ENCODE measurements around the gene LRRC75B. TPM values are rescaled to one million over a fixed set of nuclear protein-coding genes. Genes with fewer than 3 reads are reported as not detected.
"Not testable (repeated sequence)": the region's sequence is repeated elsewhere in the genome, so short reads cannot be mapped to it uniquely, and the experiment has no call there.

The LRRC75B gene
- polyA plus RNA-seq, 1 donor = 33.3 TPM

- DNase-seq = not testable (repeated sequence)
Measured at GRCh38 chr22:24602847-24603769, 10.2 kb upstream of the LRRC75B start, which contains the start of gene GGT1. Gene GGT1 (plus strand): TSS chr22:24603193. CDS start chr22:24611082, 7,889 bp downstream.

GRCh38 chr22:24602105-24602749, 9.4 kb upstream of the LRRC75B start:
- not testable (repeated sequence) for DNase-seq

DNA sequence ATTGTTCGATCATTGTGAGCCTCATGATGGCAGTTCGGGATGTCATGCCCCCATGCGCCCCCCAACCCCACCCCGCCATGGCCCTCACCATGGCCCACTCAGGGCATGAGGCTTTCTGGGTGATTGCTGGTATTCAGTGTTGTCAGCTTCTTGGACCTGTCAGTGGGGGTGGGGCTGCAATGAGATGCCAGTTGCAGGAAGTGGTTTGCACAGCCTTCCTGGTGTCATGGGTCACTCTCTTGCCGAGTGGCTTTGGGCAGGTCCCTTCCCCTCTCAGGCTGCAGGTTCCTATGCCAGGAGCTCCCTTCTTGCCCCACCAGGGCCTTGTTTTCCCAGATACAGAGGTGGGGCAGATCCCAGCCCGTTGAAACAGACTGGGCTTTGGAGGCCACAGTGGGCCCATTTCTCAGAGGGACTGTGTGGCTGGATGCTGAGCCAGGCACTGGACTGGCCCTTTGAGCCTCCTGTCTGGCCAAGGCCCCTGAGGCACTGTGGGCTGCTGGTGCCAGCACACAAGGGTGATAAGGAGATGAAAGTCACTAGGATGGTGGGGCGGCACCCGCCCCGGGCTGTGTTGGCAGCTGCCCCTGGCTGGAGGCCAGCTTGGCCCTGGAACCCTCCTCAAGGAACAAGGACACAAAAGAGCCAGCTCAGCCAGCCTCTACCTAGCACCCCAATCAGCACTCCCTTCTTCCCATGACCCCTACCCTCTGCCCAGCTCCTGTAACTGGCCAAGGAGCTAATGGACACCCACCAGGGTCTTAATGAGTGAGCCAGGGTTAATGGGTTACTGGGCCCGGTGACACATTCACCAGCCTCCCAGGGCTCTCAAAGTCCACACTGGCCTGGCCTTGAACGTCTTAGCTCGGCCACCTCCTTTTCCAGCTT, 8.6 kb upstream of the LRRC75B start:
- no peak for DNase-seq

- not testable (repeated sequence) for DNase-seq
Measured at GRCh38 chr22:24599958-24600715, 7.3 kb upstream of the LRRC75B start.

DNA sequence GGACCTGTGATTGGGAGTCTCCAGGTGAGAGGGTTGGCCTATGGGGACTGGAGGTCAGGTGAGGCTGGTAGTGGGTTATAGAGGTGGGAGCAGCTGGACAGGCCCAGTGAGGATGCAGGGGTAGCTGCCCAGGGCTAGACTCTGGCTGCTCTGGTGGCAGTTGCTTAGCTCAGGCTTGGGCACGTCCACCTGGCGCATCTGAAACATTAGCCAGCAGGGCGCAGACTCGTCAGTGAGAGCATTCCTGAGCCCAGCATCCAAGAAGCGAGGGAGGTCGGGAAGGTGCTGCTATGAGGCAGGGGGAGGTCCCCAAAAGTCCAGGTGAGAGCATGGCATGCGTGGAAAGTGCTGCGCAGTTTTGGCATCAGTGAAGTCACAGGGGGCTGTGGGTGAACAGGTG, 6.6 kb upstream of the LRRC75B start:
- no peak for DNase-seq

- not testable (repeated sequence) for DNase-seq
Measured at GRCh38 chr22:24597076-24597475, 4.2 kb upstream of the LRRC75B start.

DNA sequence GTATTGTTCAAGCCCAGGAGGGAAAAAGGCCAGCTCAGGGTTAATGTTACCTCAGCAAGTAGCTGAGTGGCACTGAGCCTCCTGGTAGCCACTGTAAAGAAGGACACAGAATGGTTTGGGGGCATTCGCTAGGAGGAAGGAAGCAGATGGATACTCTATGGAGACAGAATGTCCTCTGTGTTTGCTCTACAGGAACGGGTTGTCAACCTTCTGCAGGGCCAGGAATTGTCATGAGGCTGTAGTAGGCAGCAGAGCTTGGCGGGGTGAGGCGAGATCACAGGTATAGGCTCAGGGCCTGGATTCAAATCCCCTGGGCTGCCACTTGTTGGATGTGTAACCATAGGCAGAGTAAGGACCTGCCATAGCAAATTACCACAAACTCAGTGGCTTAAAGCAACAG, 3.0 kb upstream of the LRRC75B start:
- no peak for DNase-seq

DNA sequence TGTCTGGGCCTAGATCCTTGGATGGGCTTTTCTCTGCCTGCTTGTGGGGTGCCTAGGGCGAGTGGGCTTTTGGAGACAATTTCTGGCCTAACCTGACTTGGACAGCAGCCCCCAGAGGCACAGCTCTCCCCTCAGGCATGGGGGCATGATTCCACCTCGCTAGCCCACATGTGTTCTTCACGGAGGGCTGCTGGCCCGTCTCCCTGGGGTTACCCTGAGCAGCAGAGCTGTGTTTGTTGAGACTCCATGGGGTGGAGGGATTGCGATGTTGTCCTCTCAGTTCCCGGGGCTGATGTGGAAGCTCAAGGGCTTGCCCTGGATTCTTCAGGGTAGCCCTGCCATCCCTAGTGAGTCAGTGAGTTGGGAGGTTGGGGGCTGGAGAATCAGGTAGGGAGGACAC, 2.4 kb upstream of the LRRC75B start:
- DNase-seq = no peak

- DNase-seq = no peak
Measured at GRCh38 chr22:24594569-24595120, 1.8 kb upstream of the LRRC75B start.

DNA sequence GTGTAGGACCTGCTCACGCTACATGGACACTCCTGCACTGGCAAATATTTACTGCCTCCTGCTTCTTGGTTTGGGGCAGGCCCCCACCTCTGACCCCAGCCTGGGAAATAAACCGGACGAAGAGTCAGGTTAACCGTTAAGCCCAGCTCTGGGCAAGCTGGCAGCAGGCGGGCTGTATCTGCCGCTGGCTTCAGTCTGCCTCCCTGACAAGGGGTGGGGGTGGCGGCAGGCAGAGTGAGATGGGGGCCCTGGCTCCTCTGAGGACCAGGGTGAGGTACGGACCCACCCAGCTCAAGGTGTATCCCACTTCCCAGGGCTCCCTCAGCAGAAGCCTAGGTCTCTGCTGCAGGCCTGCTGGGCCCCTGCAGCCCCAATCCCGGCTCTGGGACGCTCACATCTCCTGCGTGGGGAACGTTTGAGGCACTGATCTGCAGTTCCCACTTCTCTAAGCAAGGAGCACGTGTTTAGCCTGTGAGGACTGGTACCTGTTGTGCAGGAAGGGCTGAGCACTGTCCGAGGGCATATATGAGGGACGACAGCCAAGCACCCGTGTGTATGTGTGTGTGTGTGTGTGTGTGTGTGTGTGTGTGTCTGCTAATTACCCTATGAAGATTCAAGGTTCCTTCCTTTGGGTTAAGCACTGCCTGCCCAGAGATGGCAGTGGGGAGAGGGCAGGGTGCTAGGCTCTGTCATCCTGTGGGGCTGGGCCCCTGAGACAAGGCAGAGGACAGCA, 1.1 kb upstream of the LRRC75B start:
- no peak for DNase-seq

DNA sequence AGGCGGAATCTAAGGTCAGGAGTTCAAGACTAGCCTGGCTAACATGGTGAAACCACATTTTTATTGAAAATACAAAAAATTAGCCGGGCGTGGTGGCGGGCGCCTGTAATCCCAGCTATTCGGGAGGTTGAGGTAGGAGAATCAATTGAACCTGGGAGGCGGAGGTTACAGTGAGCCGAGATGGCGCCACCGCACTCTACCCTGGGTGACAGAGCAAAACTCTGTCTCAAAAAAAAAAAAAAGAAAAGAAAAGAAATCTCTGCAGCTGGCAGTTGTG, 624 bp upstream of the LRRC75B start:
- not testable (repeated sequence) for DNase-seq

DNA sequence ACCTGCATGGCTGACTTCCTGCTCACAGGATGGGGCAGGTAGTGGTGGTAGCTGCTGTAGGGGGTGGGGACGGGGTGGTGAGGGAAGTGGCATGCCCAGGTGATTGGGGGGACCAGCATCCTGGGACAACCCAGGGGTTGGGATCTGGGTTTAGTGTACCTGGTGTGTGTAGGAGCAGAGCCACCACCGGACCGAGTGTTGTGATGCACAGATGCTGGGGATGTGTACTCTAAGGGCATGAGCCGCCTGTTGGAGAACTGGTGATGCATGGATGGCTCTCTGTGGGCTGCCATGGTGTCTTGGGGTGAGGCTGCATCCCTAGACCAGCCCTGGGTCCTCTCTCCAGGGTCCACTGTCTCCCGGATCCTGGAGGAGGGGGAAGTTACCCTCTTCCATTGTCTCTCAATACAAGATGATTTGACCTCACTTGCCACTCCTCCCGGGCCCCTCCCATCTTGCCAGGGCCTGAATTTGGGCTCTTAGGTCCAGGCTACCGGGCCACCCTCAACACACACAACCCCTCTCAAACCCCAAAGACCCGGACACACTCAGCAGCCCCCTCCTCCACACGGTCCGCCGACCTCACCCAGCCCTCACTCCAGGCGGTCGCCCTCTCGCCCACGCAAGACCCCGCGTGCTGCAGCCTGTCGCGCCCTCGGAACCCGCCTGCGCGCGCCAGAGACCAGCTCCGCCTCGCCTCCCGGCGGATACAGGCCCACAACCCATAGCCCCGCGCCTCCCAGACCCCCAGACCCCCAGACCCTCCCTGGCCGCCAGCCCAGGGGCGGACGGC, 619 bp downstream of the LRRC75B start:
- DNase-seq = no peak

- no peak for DNase-seq
Measured at GRCh38 chr22:24591286-24591830, 1.5 kb downstream of the LRRC75B start.

- DNase-seq = no peak
Measured at GRCh38 chr22:24590596-24591173, 2.2 kb downstream of the LRRC75B start.

GRCh38 chr22:24589518-24590030, 3.3 kb downstream of the LRRC75B start:
- no peak for DNase-seq

- DNase-seq = no peak
Measured at GRCh38 chr22:24588757-24589481, 4.0 kb downstream of the LRRC75B start.

DNA sequence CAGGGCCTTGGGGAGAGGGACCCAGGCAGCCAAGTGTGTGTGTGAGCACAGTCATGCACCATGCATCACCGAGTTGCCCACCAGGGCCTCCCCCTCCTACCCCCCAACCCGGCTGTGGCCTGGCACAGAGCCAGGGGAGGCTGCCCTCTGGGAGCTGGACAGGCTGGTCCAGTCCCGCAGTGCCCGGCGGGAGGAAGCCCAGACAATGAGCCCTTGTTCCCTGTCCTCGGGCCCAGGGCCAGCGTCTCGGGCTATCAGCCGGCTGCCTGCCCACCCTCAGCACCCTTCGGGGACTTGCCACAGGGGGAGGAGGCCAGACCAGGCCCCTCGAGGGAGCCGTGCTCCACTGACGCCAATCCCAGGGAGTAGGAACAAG, 4.5 kb downstream of the LRRC75B start:
- DNase-seq = no peak

DNA sequence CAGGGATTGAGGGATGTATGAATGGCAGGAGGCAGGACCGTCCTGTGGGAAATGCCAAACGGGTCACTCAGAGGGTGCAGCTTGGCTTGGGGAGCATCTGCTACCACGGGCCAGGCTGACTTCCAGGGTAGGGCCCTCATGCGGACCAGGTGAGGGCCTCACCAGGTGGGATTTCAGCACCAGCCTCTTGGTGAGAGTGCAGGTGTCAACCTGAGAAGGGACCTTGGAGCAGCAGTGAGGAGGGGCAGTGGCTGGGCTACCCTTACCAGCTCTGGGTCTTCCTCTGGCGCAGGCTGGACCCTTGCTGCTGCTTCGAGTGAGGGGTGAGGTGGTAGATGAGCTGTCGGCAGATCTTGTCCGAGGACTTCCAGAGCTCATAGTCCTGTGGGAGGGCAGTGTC, 4.9 kb downstream of the LRRC75B start:
- no peak for DNase-seq
